IMR-90 (cell line): ENCODE results near the gene HPGDS. TPM values are rescaled to one million over a fixed set of nuclear protein-coding genes. Genes with fewer than 3 reads are reported as not detected.

ENCODE experiments used
- ATAC-seq: fragments of 200-7000 bp; cut with Tn5 transposase; 2 replicates; pipeline ENCODE4 v1.9.1; 2020; ENCODE audit warnings: low read depth, mild to moderate bottlenecking, moderate library complexity
- BruUV-seq: library from RNA; stranded (reverse); fragments of 400-500 nt; replicated peaks from 2 replicates; lab custom pipeline; 2021; lab: Mats Ljungman, UMichigan
- CTCF ChIA-PET: fragments of 300-600 bp; formaldehyde crosslinking; extraction: SDS; loops from one replicate; lab custom pipeline; 2021; ENCODE audit warnings: antibody characterized with exemption; lab: Yijun Ruan, JAX
- POLR2A ChIA-PET: fragments of 300-600 bp; sonication (Branson Sonifier 250); formaldehyde crosslinking; loops from one replicate; lab custom pipeline; 2022; ENCODE audit warnings: antibody characterized with exemption; ENCODE audit not compliant: unreplicated experiment; lab: Charles Lee
- DNase-seq: peaks from one replicate; pipeline ENCODE4 v3.0.0; 2013
- H2AFZ ChIP-seq: replicated peaks from 2 replicates; pipeline ENCODE3; 2013; ENCODE audit warnings: low read length, mild to moderate bottlenecking; ENCODE audit not compliant: poor library complexity
- H2AK5ac ChIP-seq: 2 replicates; pipeline ENCODE4 v1.6.1; 2013; ENCODE audit warnings: low read depth, low read length, inconsistent platforms
- H2AK9ac ChIP-seq: replicated peaks from 2 replicates; pipeline ENCODE3; 2013; ENCODE audit warnings: mild to moderate bottlenecking, low read depth, low read length, moderate library complexity; ENCODE audit not compliant: poor library complexity
- H2BK120ac ChIP-seq: 2 replicates; pipeline ENCODE4 v1.6.1; 2013; ENCODE audit warnings: low read depth, low read length, inconsistent platforms
- H2BK15ac ChIP-seq: 3 replicates; pipeline ENCODE4 v1.6.1; 2013; ENCODE audit warnings: low read depth, low read length, inconsistent platforms
- H2BK20ac ChIP-seq: 2 replicates; pipeline ENCODE4 v1.6.1; 2013; ENCODE audit warnings: low read depth, mild to moderate bottlenecking, inconsistent platforms, low read length, moderate library complexity
- H2BK5ac ChIP-seq: 2 replicates; pipeline ENCODE4 v1.6.1; 2013; ENCODE audit warnings: mild to moderate bottlenecking, low read depth, low read length, inconsistent platforms; ENCODE audit not compliant: poor library complexity, severe bottlenecking
- H3K14ac ChIP-seq: replicated peaks from 2 replicates; pipeline ENCODE4 v1.6.1; 2013; ENCODE audit warnings: low read depth, low read length, inconsistent platforms
- H3K18ac ChIP-seq: 2 replicates; pipeline ENCODE4 v1.6.1; 2013; ENCODE audit warnings: low read depth, low read length, control low read depth
- H3K23ac ChIP-seq: 2 replicates; pipeline ENCODE4 v1.6.1; 2013; ENCODE audit warnings: low read depth, low read length, inconsistent platforms
- H3K27ac ChIP-seq: 2 replicates; pipeline ENCODE4 v1.5.1; 2013; ENCODE audit warnings: mild to moderate bottlenecking, control low read depth, low read length; ENCODE audit not compliant: insufficient read depth
- H3K27me3 ChIP-seq: 2 replicates; pipeline ENCODE4 v1.6.1; 2013; ENCODE audit warnings: low read length; ENCODE audit not compliant: control insufficient read depth, insufficient read depth
- H3K36me3 ChIP-seq: 2 replicates; pipeline ENCODE4 v1.6.1; 2013; ENCODE audit warnings: low read length, mixed read lengths; ENCODE audit not compliant: control insufficient read depth, insufficient read depth
- H3K4ac ChIP-seq: 2 replicates; pipeline ENCODE4 v1.6.1; 2013; ENCODE audit warnings: low read depth, low read length, inconsistent platforms
- H3K4me1 ChIP-seq: 2 replicates; pipeline ENCODE4 v1.6.1; 2013; ENCODE audit warnings: low read length, mixed read lengths; ENCODE audit not compliant: control insufficient read depth, insufficient read depth
- H3K4me2 ChIP-seq: 2 replicates; pipeline ENCODE4 v1.6.1; 2013; ENCODE audit warnings: low read depth, mild to moderate bottlenecking, control low read depth, low read length, moderate library complexity
- H3K4me3 ChIP-seq: 2 replicates; pipeline ENCODE4 v1.5.1; 2013; ENCODE audit warnings: low read depth, mild to moderate bottlenecking, control low read depth, low read length, moderate library complexity; ENCODE audit not compliant: insufficient read depth
- H3K56ac ChIP-seq: 2 replicates; pipeline ENCODE4 v1.6.1; 2013; ENCODE audit warnings: low read length, inconsistent platforms; ENCODE audit not compliant: insufficient read depth; ENCODE audit errors: extremely low read depth
- H3K79me1 ChIP-seq, 2 experiments: 2 replicates each; pipeline ENCODE4 v1.6.1; 2013; ENCODE audit warnings: low read length in 2 of 2, inconsistent platforms in 1 of 2, low read depth in 1 of 2
- H3K9ac ChIP-seq: 2 replicates; pipeline ENCODE4 v1.6.1; 2013; ENCODE audit warnings: low read depth, low read length, control low read depth
- H3K9me1 ChIP-seq: 2 replicates; pipeline ENCODE4 v1.6.1; 2013; ENCODE audit warnings: low read length, inconsistent platforms; ENCODE audit not compliant: insufficient read depth
- H3K9me3 ChIP-seq: 2 replicates; pipeline ENCODE4 v1.6.1; 2013; ENCODE audit warnings: low read length; ENCODE audit not compliant: control insufficient read depth, insufficient read depth
- H4K20me1 ChIP-seq: 2 replicates; pipeline ENCODE4 v1.6.1; 2013; ENCODE audit warnings: low read length, inconsistent platforms; ENCODE audit not compliant: insufficient read depth
- H4K5ac ChIP-seq: 2 replicates; pipeline ENCODE4 v1.6.1; 2013; ENCODE audit warnings: mild to moderate bottlenecking, low read depth, low read length, control low read depth
- H4K8ac ChIP-seq, 2 experiments: 2 replicates each; pipeline ENCODE4 v1.6.1; 2013; ENCODE audit warnings: low read depth in 2 of 2, low read length in 2 of 2, control low read depth in 1 of 2, inconsistent platforms in 1 of 2
- H4K91ac ChIP-seq: 2 replicates; pipeline ENCODE4 v1.6.1; 2013; ENCODE audit warnings: low read depth, low read length, inconsistent platforms; ENCODE audit not compliant: insufficient read depth
- BHLHE40 ChIP-seq: fragments of 150-350 bp; IDR thresholded peaks from 2 replicates; pipeline ENCODE4 v1.6.1; 2016; ENCODE audit warnings: mild to moderate bottlenecking, low read depth, low read length
- CEBPB ChIP-seq: IDR thresholded peaks from 2 replicates; pipeline ENCODE4 v1.6.1; 2012; ENCODE audit warnings: low read depth, low read length, improper control_type of control experiment
- CHD1 ChIP-seq: IDR thresholded peaks from 2 replicates; pipeline ENCODE4 v1.6.1; 2012; ENCODE audit warnings: low read depth, low read length, improper control_type of control experiment
- CTCF ChIP-seq: conservative IDR thresholded peaks from 2 replicates; pipeline ENCODE4 v1.5.1; 2012; ENCODE audit warnings: mild to moderate bottlenecking, low read depth, low read length, improper control_type of control experiment
- FOS ChIP-seq: fragments of 150-350 bp; IDR thresholded peaks from 2 replicates; pipeline ENCODE4 v1.6.1; 2016; ENCODE audit warnings: low read depth, low read length
- MAFK ChIP-seq: IDR thresholded peaks from 2 replicates; pipeline ENCODE4 v1.6.1; 2012; ENCODE audit warnings: low read depth, low read length, improper control_type of control experiment
- MAZ ChIP-seq: IDR thresholded peaks from 2 replicates; pipeline ENCODE4 v1.6.1; 2012; ENCODE audit warnings: low read depth, mild to moderate bottlenecking, low read length, improper control_type of control experiment, moderate library complexity, borderline replicate concordance
- MXI1 ChIP-seq: IDR thresholded peaks from 2 replicates; pipeline ENCODE4 v1.6.1; 2012; ENCODE audit warnings: low read depth, mild to moderate bottlenecking, low read length, moderate library complexity, borderline replicate concordance
- NFE2L2 ChIP-seq: fragments of 150-350 bp; IDR thresholded peaks from 2 replicates; pipeline ENCODE4 v1.6.1; 2016; ENCODE audit warnings: low read depth, mild to moderate bottlenecking, low read length
- POLR2A ChIP-seq: IDR thresholded peaks from 2 replicates; pipeline ENCODE4 v1.6.1; 2012; ENCODE audit warnings: mild to moderate bottlenecking, low read depth, low read length
- RAD21 ChIP-seq: IDR thresholded peaks from 2 replicates; pipeline ENCODE4 v1.6.1; 2012; ENCODE audit warnings: low read length, improper control_type of control experiment
- RCOR1 ChIP-seq: IDR thresholded peaks from 2 replicates; pipeline ENCODE4 v1.6.1; 2012; ENCODE audit warnings: mild to moderate bottlenecking, low read length, improper control_type of control experiment; ENCODE audit not compliant: insufficient replicate concordance
- RFX5 ChIP-seq: IDR thresholded peaks from 2 replicates; pipeline ENCODE4 v1.8.0; 2012; ENCODE audit warnings: low read depth, mild to moderate bottlenecking, low read length, moderate library complexity
- SMC3 ChIP-seq: fragments of 150-350 bp; IDR thresholded peaks from 2 replicates; pipeline ENCODE4 v1.6.1; 2016; ENCODE audit warnings: low read depth, mild to moderate bottlenecking, antibody characterized with exemption, low read length, moderate library complexity
- dilution Hi-C: fragments of 300-500 bp; cut with HindIII; formaldehyde crosslinking; loops from one replicate; pipeline ENCODE4 v1.14.3; 2018; ENCODE audit warnings: low sequenced_read_pairs; ENCODE audit not compliant: unreplicated experiment
- in situ Hi-C: fragments of 300-500 bp; cut with MboI; formaldehyde crosslinking; loops from 3 replicates; pipeline ENCODE4 v1.14.3; 2019; ENCODE audit warnings: low sequenced_read_pairs, inconsistent platforms, mixed read lengths
- intact Hi-C: fragments of 100-400 bp; cut with micrococcal nuclease; formaldehyde crosslinking; loops from 2 replicates; pipeline ENCODE4 v1.10.0; 2022
- polyA plus RNA-seq, 3 experiments: library from polyadenylated mRNA; depleted of rRNA; stranded (reverse); fragments of >200 nt; gene quantifications; 2 replicates each; pipeline ENCODE4 v1.2.3, GENCODE V29; 2012; ENCODE audit warnings: low replicate concordance in 1 of 3
- total RNA-seq: library from RNA; depleted of rRNA; stranded (reverse); fragments of >200 nt; gene quantifications from 2 replicates; pipeline ENCODE4 v1.2.3, GENCODE V29; 2012
- TF ChIP-seq, protein P1 (sequence below): fragments of 150-350 bp; IDR thresholded peaks from 2 replicates; pipeline ENCODE4 v1.6.1; 2017; ENCODE audit warnings: mild to moderate bottlenecking, antibody characterized with exemption, low read length, low read depth
- TF ChIP-seq, protein P2 (sequence below): fragments of 150-350 bp; IDR thresholded peaks from 2 replicates; pipeline ENCODE4 v1.6.1; 2016; ENCODE audit warnings: low read depth, mild to moderate bottlenecking, low read length, moderate library complexity, borderline replicate concordance

Gene HPGDS
- total and polyA plus RNA-seq, 2 of the 4 experiments (the other 2 are of a cell fraction): not detected

DNA sequence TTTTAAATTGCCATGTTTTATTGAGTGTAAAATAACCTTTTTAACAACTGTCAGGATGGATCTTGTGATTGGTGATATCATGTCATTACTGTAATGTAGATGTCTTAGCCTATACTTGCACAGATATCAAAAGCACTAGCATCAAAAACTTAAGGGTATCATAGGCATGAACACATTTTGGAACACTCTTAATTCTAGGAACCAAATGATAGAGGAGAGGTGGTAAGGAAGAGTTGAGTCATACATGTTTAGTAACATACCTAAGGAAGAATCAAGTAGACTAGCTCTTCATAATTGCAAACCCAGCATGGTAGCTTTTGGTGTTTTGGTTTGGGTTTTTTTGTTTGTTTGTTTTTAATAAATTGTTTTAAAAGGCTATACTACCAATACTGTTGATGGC lies 91.5 kb downstream of the HPGDS start:
- ATAC-seq (no peak), DNase-seq (no peak)
- no peak overlapping the region for H2AFZ ChIP-seq
- no peaks in the 10 kb centered on the region for H3K4me1 ChIP-seq
- no peak overlapping the region for H2BK120ac ChIP-seq
- no peak overlapping the region for H3K56ac ChIP-seq
- no peak overlapping the region for H4K5ac ChIP-seq
- no peak overlapping the region for H3K23ac ChIP-seq
- H2BK20ac ChIP-seq: no peak overlapping the region
- no peaks in the 10 kb centered on the region for H3K9me3 ChIP-seq
- in situ Hi-C loops (no loop called here), dilution Hi-C loops (no loop called here), intact Hi-C loops (no loop called here)
- BruUV-seq: no TSS peak
- no peak overlapping the region for H3K9ac ChIP-seq
- H4K91ac ChIP-seq: no peak overlapping the region
- H2BK15ac ChIP-seq: no peak overlapping the region
- no peak overlapping the region for H2AK5ac ChIP-seq
- H3K27me3 ChIP-seq: no peaks in the 10 kb centered on the region
- no peaks in the 10 kb centered on the region for H3K9me1 ChIP-seq
- no peak overlapping the region for H3K27ac ChIP-seq
- H3K4ac ChIP-seq: no peak overlapping the region
- no peak overlapping the region for H2AK9ac ChIP-seq
- H3K36me3 ChIP-seq: peaks cover 17% of the 10 kb centered on the region
- no peak overlapping the region for H3K14ac ChIP-seq
- H2BK5ac ChIP-seq: no peak overlapping the region
- H4K20me1 ChIP-seq: no peaks in the 10 kb centered on the region
- TF ChIP-seq RAD21 (no peak), POLR2A (no peak), FOS (no peak), BHLHE40 (no peak), SMC3 (no peak), CEBPB (no peak), MAFK (no peak), RFX5 (no peak), MXI1 (no peak), NFE2L2 (no peak), CTCF (no peak), MAZ (no peak), CHD1 (no peak), RCOR1 (no peak)
- TF ChIP-seq, protein P1, sequence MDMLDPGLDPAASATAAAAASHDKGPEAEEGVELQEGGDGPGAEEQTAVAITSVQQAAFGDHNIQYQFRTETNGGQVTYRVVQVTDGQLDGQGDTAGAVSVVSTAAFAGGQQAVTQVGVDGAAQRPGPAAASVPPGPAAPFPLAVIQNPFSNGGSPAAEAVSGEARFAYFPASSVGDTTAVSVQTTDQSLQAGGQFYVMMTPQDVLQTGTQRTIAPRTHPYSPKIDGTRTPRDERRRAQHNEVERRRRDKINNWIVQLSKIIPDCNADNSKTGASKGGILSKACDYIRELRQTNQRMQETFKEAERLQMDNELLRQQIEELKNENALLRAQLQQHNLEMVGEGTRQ: no peak
- TF ChIP-seq, protein P2, sequence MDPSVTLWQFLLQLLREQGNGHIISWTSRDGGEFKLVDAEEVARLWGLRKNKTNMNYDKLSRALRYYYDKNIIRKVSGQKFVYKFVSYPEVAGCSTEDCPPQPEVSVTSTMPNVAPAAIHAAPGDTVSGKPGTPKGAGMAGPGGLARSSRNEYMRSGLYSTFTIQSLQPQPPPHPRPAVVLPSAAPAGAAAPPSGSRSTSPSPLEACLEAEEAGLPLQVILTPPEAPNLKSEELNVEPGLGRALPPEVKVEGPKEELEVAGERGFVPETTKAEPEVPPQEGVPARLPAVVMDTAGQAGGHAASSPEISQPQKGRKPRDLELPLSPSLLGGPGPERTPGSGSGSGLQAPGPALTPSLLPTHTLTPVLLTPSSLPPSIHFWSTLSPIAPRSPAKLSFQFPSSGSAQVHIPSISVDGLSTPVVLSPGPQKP: no peak
- no peak overlapping the region for H4K8ac ChIP-seq
- no peak overlapping the region for H3K18ac ChIP-seq
- POLR2A ChIA-PET: no interaction called here
- H3K4me3 ChIP-seq: no peak overlapping the region
- CTCF ChIA-PET: interaction anchor here (0.9 kb wide), 1 partner anchor 12 kb away, joined by 4 read pairs; no protein-coding TSS in a partner anchor
- no peak overlapping the region for H3K4me2 ChIP-seq
- peaks cover 7 to 12% of the 10 kb centered on the region in 2 experiments; a peak in 2 of 4 replicates for H3K79me1 ChIP-seq
